A549 (cell line): ENCODE measurements around the gene CBX4.

Experiments
- CEBPB ChIP-seq, 2 experiments: fragments of >200 bp in 1 of 2; sonication (Bioruptor Twin) in 1 of 2; formaldehyde crosslinking in 1 of 2; IDR thresholded peaks; 2 replicates each; pipeline ENCODE4 v1.6.1; 2012 to 2016
- CHD2 ChIP-seq: fragments of 150-350 bp; IDR thresholded peaks from 2 replicates; pipeline ENCODE4 v1.6.1; 2014; ENCODE audit warnings: low read length; ENCODE audit not compliant: partially characterized antibody
- CTCF ChIP-seq: fragments of >200 bp; sonication (Bioruptor Twin); formaldehyde crosslinking; IDR thresholded peaks from 3 replicates; pipeline ENCODE4 v1.5.1; 2016
- EP300 ChIP-seq, 2 experiments: fragments of >200 bp; sonication (Bioruptor Twin); formaldehyde crosslinking; IDR thresholded peaks; 2 replicates in 1 of 2; 3 replicates in 1 of 2; pipeline ENCODE4 v1.6.1; 2016 to 2017
- HOXB13 ChIP-seq: fragments of 250-450 bp; sonication (Bioruptor Pico); IDR thresholded peaks from 2 replicates; pipeline ENCODE4 v1.5.0; 2020; ENCODE audit warnings: low read depth, mild to moderate bottlenecking, moderate library complexity
- MYC ChIP-seq: IDR thresholded peaks from 2 replicates; pipeline ENCODE4 v1.6.1; 2012; ENCODE audit warnings: mild to moderate bottlenecking, inconsistent platforms, low read length, improper control_type of control experiment, borderline replicate concordance
- POLR2A ChIP-seq: IDR thresholded peaks from 2 replicates; pipeline ENCODE4 v1.6.1; 2012; ENCODE audit warnings: mild to moderate bottlenecking, low read length
- POLR2AphosphoS2 ChIP-seq: conservative IDR thresholded peaks from 2 replicates; pipeline ENCODE4 v1.6.1; 2012; ENCODE audit warnings: low read length, improper control_type of control experiment, inconsistent platforms
- RAD21 ChIP-seq, 2 experiments: fragments of >200 bp in 1 of 2; sonication (Bioruptor Twin) in 1 of 2; formaldehyde crosslinking in 1 of 2; IDR thresholded peaks in 1 of 2; conservative IDR thresholded peaks in 1 of 2; 2 replicates in 1 of 2; 3 replicates in 1 of 2; pipeline ENCODE4 v1.6.1; 2012 to 2018; ENCODE audit warnings: inconsistent platforms in 1 of 2
- REST ChIP-seq: fragments of 200-600 bp; sonication (generic); IDR thresholded peaks from 2 replicates; pipeline ENCODE4 v1.6.1; 2016; ENCODE audit warnings: antibody characterized with exemption, mild to moderate bottlenecking, moderate library complexity
- USF2 ChIP-seq: fragments of 450-650 bp; IDR thresholded peaks from 2 replicates; pipeline ENCODE4 v1.6.1; 2014; ENCODE audit warnings: antibody characterized with exemption

GRCh38 chr17:79815836-79816461 is 23.3 kb downstream of the CBX4 start:
- TF ChIP-seq CTCF (no peak), POLR2AphosphoS2 (no peak), CHD2 (no peak), USF2 (no peak), CEBPB (IDR thresholded peaks at IDR 0.05) (no peak), RAD21 (conservative IDR thresholded peaks at IDR 0.05 in 1 of 2, IDR thresholded peaks at IDR 0.05 in 1 of 2) (no peak), POLR2A (no peak), MYC (no peak), EP300 (IDR thresholded peaks at IDR 0.05) (no peak), REST (no peak), HOXB13 (CRISPR knock-in tag) (no peak)
